Right lobe of liver (tissue), 6 donors: ENCODE measurements around the gene NFATC1. TPM values are rescaled to one million over a fixed set of nuclear protein-coding genes. Genes with fewer than 3 reads are reported as not detected.

Experiments used
- ATAC-seq, 4 donors: fragments of 200-7000 bp; cut with Tn5 transposase; one replicate each; pipeline ENCODE4 v1.9.1; 2020; ENCODE audit warnings: mild to moderate bottlenecking in 4 of 4, moderate library complexity in 4 of 4
- DNase-seq, 3 donors: peaks; one replicate each; pipeline ENCODE4 v3.0.0-alpha.2; 2020
- H3K27ac ChIP-seq, 3 donors: fragments of 200-600 bp; one replicate each; pipeline ENCODE4 v1.8.0; 2022
- H3K27me3 ChIP-seq, 2 donors: fragments of 200-600 bp; one replicate each; pipeline ENCODE4 v1.8.0; 2022
- H3K36me3 ChIP-seq, 4 donors: fragments of 200-600 bp; sonication (generic) in 1 of 4; one replicate each; pipeline versions ENCODE4 v1.5.1 to v1.8.0; 2017 to 2022; ENCODE audit warnings: control low read depth in 1 of 4
- H3K4me1 ChIP-seq, 4 donors: fragments of 200-600 bp; sonication (generic) in 1 of 4; one replicate each; pipeline versions ENCODE4 v1.5.1 to v1.8.0; 2017 to 2022; ENCODE audit warnings: control low read depth in 1 of 4
- H3K4me3 ChIP-seq, 3 donors: fragments of 200-600 bp; one replicate each; pipeline ENCODE4 v1.8.0; 2022
- H3K9me3 ChIP-seq, 4 donors: fragments of 200-600 bp; sonication (generic) in 1 of 4; one replicate each; pipeline versions ENCODE4 v1.5.1 to v1.8.0; 2017 to 2022; ENCODE audit warnings: control low read depth in 1 of 4
- POLR2A ChIP-seq: fragments of 450-650 bp; IDR thresholded peaks from one replicate; pipeline ENCODE4 v1.6.1; 2017; ENCODE audit warnings: antibody characterized with exemption, mild to moderate bottlenecking
- WGBS: methylation state at CpG from one replicate; pipeline ENCODE4 v1.1.6; 2018; ENCODE audit warnings: low coverage, low lambda C conversion rate; ENCODE audit not compliant: insufficient coverage; ENCODE audit errors: missing lambda C conversion rate; 5-methylcytosine and 5-hydroxymethylcytosine counted together
- intact Hi-C, 2 donors: fragments of 100-400 bp; cut with DNase I; formaldehyde crosslinking; loops; one replicate each; pipeline versions ENCODE4 v1.11.2 to v1.14.1; 2022
- long read RNA-seq: library from polyadenylated mRNA; unstranded; transcript quantifications from one replicate; pipeline ENCODE4 v2.0.0, GENCODE V29; 2019
- total RNA-seq, 6 experiments: library from RNA; depleted of rRNA in 2 of 6; stranded (reverse); fragments of >200 nt in 2 of 6; fragmentation: NEBNext Ultra II Directional in 3 of 6; extraction: Animal tissue kit (Norgen Biotek cat#: 25700) in 3 of 6; gene quantifications; one replicate each; pipeline versions ENCODE4 v1.1.0 to v1.2.4, GENCODE V29; 2016 to 2023
- TF ChIP-seq, protein P1 (sequence below), 4 donors: fragments of 200-600 bp in 3 of 4; fragments of 450-650 bp in 1 of 4; IDR thresholded peaks; one replicate each; pipeline versions ENCODE4 v1.5.1 to v1.8.0; 2016 to 2022; ENCODE audit warnings: antibody characterized with exemption in 4 of 4, mild to moderate bottlenecking in 2 of 4
- donor health status: DM: no; HTN: yes; CAD: no.
- donor health status: DM: no; HTN: no; CAD: no.
- donor health status: DM: no; HTN: no; CAD: no.
- donor health status: DM: no; HTN: yes; CAD: no.
- donor health status: DM: no; HTN: yes; CAD: no.

Gene NFATC1
- total RNA-seq: 1 to 10 TPM in 5 of 6 experiments, under 1 TPM in 1; 1.00 to 4.3 (median 2.9) TPM
- long read RNA-seq, partial matches to known transcripts: 0 of 1 reads
- long read RNA-seq, other reads (novel, unspliced or antisense): 0 of 1 reads

DNA sequence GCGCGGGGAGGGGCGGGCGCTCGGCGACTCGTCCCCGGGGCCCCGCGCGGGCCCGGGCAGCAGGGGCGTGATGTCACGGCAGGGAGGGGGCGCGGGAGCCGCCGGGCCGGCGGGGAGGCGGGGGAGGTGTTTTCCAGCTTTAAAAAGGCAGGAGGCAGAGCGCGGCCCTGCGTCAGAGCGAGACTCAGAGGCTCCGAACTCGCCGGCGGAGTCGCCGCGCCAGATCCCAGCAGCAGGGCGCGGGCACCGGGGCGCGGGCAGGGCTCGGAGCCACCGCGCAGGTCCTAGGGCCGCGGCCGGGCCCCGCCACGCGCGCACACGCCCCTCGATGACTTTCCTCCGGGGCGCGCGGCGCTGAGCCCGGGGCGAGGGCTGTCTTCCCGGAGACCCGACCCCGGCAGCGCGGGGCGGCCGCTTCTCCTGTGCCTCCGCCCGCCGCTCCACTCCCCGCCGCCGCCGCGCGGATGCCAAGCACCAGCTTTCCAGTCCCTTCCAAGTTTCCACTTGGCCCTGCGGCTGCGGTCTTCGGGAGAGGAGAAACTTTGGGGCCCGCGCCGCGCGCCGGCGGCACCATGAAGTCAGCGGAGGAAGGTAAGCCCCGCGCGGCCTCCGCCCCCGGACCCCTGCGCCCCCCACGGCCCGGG, at the start of gene NFATC1:
NFATC1 (plus strand) TSS at position 170 of the 644 bp plus-strand sequence; CDS start at position 465, 295 bp downstream.
- peaks cover 0 to 40% (median 14%) of the 10 kb centered on the region in 4 donors for H3K4me1 ChIP-seq
- H3K9me3 ChIP-seq: no peaks in the 10 kb centered on the region
- DNase-seq: peak; percentile 52 to 72 (median 60)
- intact Hi-C loops: no loop called here
- WGBS: no CpG with 5 or more reads among the region's 91 CpGs
- no peaks in the 10 kb centered on the region for H3K36me3 ChIP-seq
- ATAC-seq: peak in 3 of 4 donors; percentile 6 to 32 (median 19)
- peak within 1 kb of the TSS in 2 of 3 donors; percentile 13 to 58 for H3K27ac ChIP-seq
- H3K4me3 ChIP-seq: peak within 1 kb of the TSS; percentile 21 to 48 (median 39)
- TF ChIP-seq, protein P1, sequence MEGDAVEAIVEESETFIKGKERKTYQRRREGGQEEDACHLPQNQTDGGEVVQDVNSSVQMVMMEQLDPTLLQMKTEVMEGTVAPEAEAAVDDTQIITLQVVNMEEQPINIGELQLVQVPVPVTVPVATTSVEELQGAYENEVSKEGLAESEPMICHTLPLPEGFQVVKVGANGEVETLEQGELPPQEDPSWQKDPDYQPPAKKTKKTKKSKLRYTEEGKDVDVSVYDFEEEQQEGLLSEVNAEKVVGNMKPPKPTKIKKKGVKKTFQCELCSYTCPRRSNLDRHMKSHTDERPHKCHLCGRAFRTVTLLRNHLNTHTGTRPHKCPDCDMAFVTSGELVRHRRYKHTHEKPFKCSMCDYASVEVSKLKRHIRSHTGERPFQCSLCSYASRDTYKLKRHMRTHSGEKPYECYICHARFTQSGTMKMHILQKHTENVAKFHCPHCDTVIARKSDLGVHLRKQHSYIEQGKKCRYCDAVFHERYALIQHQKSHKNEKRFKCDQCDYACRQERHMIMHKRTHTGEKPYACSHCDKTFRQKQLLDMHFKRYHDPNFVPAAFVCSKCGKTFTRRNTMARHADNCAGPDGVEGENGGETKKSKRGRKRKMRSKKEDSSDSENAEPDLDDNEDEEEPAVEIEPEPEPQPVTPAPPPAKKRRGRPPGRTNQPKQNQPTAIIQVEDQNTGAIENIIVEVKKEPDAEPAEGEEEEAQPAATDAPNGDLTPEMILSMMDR (IDR thresholded peaks at IDR 0.05): no peak
- no peak for TF ChIP-seq POLR2A
- H3K27me3 ChIP-seq: peaks cover 0 to 9% of the 10 kb centered on the region in 2 donors

DNA sequence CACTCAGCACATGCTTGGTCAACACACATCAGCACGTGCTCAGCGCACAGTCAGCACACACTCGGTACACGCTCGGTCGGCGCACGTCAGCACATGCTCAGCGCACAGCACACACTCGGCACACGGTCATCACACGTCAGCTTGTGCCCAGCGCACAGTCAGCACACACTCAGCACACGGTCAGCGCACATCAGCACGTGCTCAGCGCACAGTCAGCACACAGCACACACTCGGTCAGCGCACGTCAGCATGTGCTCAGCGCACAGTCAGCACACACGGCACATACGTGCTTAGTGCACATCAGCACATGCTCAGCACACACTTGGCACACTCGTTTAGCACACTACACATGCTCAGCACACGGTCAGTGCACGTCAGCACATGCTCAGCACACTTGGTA, 49.7 kb upstream of the NFATC1 start:
- Histone ChIP-seq H3K27me3 (no peaks in the 10 kb centered on the region), H3K36me3 (peaks cover 0 to 24% (median 14%) of the 10 kb centered on the region in 4 donors), H3K27ac (no peak overlapping the region), H3K9me3 (no peaks in the 10 kb centered on the region), H3K4me3 (no peak overlapping the region), H3K4me1 (no peaks in the 10 kb centered on the region)
- DNase-seq (no peak), ATAC-seq (no peak)
- intact Hi-C loops: no loop called here
- WGBS: 92% methylated on average over 16 of the region's 26 CpGs
- TF ChIP-seq, protein P1 (IDR thresholded peaks at IDR 0.05): no peak
- no peak for TF ChIP-seq POLR2A

DNA sequence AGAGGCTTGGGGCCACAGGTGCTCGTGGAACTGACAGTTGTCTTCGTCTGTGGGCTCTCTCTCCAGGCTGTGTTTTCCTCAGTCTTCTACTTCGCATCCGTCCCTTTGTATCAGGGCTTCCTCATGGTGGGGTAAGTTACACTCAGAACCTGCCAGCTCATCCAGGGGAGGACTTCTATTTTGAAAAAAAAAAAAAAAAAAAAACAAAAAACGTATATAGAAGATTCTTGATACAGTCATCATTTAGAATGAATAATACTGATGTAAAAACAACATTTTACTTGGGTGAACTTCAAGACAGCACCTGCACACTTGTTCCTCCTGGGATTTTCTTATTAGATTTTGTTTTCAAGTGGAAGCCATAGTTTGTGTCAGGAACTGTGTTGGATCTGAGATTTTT, 47.7 kb upstream of the NFATC1 start:
- ATAC-seq (no peak), DNase-seq (no peak)
- Histone ChIP-seq H3K27me3 (no peaks in the 10 kb centered on the region), H3K4me3 (no peak overlapping the region), H3K27ac (no peak overlapping the region), H3K9me3 (no peaks in the 10 kb centered on the region), H3K36me3 (peaks cover 0 to 24% (median 14%) of the 10 kb centered on the region in 4 donors), H3K4me1 (no peaks in the 10 kb centered on the region)
- intact Hi-C loops: no loop called here
- 81% methylated on average over 4 of the region's 5 CpGs for WGBS
- TF ChIP-seq, protein P1 (IDR thresholded peaks at IDR 0.05): no peak
- no peak for TF ChIP-seq POLR2A

DNA sequence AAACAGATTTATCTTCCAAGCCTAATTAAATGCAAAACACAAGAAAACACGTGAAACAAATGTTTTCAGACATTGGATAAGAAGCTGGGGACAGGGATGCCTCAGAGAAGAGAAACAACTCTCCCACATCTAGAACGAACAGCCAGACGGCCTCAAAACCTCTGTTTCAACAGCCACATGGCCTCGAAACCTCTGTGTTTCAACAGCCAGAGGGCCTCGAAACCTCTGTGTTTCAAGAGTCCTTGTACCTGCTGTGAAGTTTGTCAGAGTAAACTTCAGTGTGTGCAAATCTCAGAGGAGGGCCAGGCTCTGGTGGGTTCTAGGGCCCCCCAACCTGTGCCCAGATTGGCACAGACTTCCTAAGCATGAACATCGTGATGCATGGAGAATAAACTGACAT, 43.3 kb upstream of the NFATC1 start:
- Histone ChIP-seq H3K36me3 (peaks cover 0 to 2% (median under 1%) of the 10 kb centered on the region in 4 donors), H3K9me3 (no peaks in the 10 kb centered on the region), H3K27me3 (no peaks in the 10 kb centered on the region), H3K27ac (no peak overlapping the region), H3K4me1 (no peaks in the 10 kb centered on the region), H3K4me3 (no peak overlapping the region)
- ATAC-seq: no peak
- TF ChIP-seq, protein P1 (IDR thresholded peaks at IDR 0.05): no peak
- TF ChIP-seq POLR2A: no peak
- 62% methylated on average over 5 of the region's 6 CpGs for WGBS
- intact Hi-C loops: no loop called here
- no peak for DNase-seq
